GM23338 (cell line): ENCODE measurements around the gene COL6A1.

Experiments
- CTCF ChIP-seq, 2 experiments: fragments of 200-600 bp in 1 of 2; sonication (generic) in 1 of 2; conservative IDR thresholded peaks; 2 replicates each; pipeline versions ENCODE4 v1.5.1 to v1.6.1; 2016 to 2017; ENCODE audit warnings: antibody characterized with exemption in 2 of 2, low read depth in 2 of 2, mild to moderate bottlenecking in 2 of 2, moderate library complexity in 1 of 2
- EZH2 ChIP-seq: fragments of 200-600 bp; sonication (generic); IDR thresholded peaks from one replicate; pipeline ENCODE4 v1.8.0; 2017; ENCODE audit warnings: antibody characterized with exemption, mild to moderate bottlenecking, low read depth; ENCODE audit not compliant: unreplicated experiment
- EZH2phosphoT487 ChIP-seq: fragments of 200-600 bp; sonication (generic); IDR thresholded peaks from one replicate; pipeline ENCODE4 v1.8.1; 2018; ENCODE audit warnings: antibody characterized with exemption; ENCODE audit not compliant: unreplicated experiment
- REST ChIP-seq: IDR thresholded peaks from one replicate; pipeline ENCODE4 v1.6.1; 2018; ENCODE audit warnings: antibody characterized with exemption; ENCODE audit not compliant: unreplicated experiment
- ZNF114 ChIP-seq: fragments of 250-450 bp; sonication (Bioruptor Pico); IDR thresholded peaks from 2 replicates; pipeline ENCODE4 v1.5.0; 2020; ENCODE audit warnings: mild to moderate bottlenecking, moderate library complexity

GRCh38 chr21:45940091-45940490, 41.5 kb upstream of the COL6A1 start:
- TF ChIP-seq CTCF (conservative IDR thresholded peaks at IDR 0.05; ENCODE audit: low read depth in 2 of 2), result no peak
- no peak for TF ChIP-seq ZNF114 (CRISPR knock-in tag)
- no peak for TF ChIP-seq REST
- no peak for TF ChIP-seq EZH2
- no peak for TF ChIP-seq EZH2phosphoT487
